SK-N-SH (cell line): ENCODE data around the gene PLSCR2. TPM values are rescaled to one million over a fixed set of nuclear protein-coding genes. Genes with fewer than 3 reads are reported as not detected.

Experiments used
- CTCF ChIA-PET: fragments of 300-600, 350-600 bp; formaldehyde crosslinking; extraction: SDS; loops from one replicate; lab custom pipeline; 2021; lab: Yijun Ruan, JAX
- POLR2A ChIA-PET: fragments of 350-600 bp; sonication (Branson Sonifier 250); formaldehyde crosslinking; extraction: SDS; loops from one replicate; lab custom pipeline; 2020; ENCODE audit warnings: antibody characterized with exemption, inconsistent platforms; lab: Yijun Ruan, JAX
- DNase-seq: peaks from one replicate; pipeline ENCODE4 v3.0.0; 2012
- H2AFZ ChIP-seq: fragments of 200-600 bp; sonication (generic); 2 replicates; pipeline ENCODE4 v1.8.1; 2016; ENCODE audit warnings: antibody characterized with exemption, mild to moderate bottlenecking, low read depth
- H3F3A ChIP-seq: fragments of 200-600 bp; sonication (generic); replicated peaks from 2 replicates; pipeline ENCODE3; 2016; ENCODE audit warnings: antibody characterized with exemption, mild to moderate bottlenecking; ENCODE audit not compliant: insufficient read depth
- H3K27ac ChIP-seq, 2 experiments: fragments of 200-500 bp in 1 of 2; fragments of 200-600 bp in 1 of 2; sonication (Bioruptor generic) in 1 of 2; sonication (generic), shearing (Covaris generic) in 1 of 2; 2 replicates each; pipeline versions ENCODE4 v1.5.1 to v1.6.1; 2014 to 2016; ENCODE audit warnings: low read depth in 2 of 2, inconsistent platforms in 1 of 2, low read length in 1 of 2, mild to moderate bottlenecking in 1 of 2, mixed read lengths in 1 of 2
- H3K27me3 ChIP-seq: fragments of 200-600 bp; sonication (generic), shearing (Covaris generic); 2 replicates; pipeline ENCODE4 v1.6.1; 2016; ENCODE audit warnings: mixed run types; ENCODE audit not compliant: insufficient read depth
- H3K36me3 ChIP-seq, 2 experiments: fragments of 200-500 bp in 1 of 2; fragments of 200-600 bp in 1 of 2; sonication (Bioruptor generic) in 1 of 2; sonication (generic) in 1 of 2; replicated peaks in 1 of 2; 2 replicates each; pipeline versions ENCODE3 to v1.5.1; 2014 to 2016; ENCODE audit warnings: low read length in 1 of 2, mild to moderate bottlenecking in 1 of 2; ENCODE audit not compliant: insufficient read depth in 2 of 2, control insufficient read depth in 1 of 2
- H3K4me1 ChIP-seq, 2 experiments: fragments of 200-500 bp in 1 of 2; fragments of 200-600 bp in 1 of 2; sonication (Bioruptor generic) in 1 of 2; sonication (generic), shearing (Covaris generic) in 1 of 2; 2 replicates each; pipeline versions ENCODE4 v1.5.1 to v1.6.1; 2014 to 2016; ENCODE audit warnings: low read depth in 1 of 2, low read length in 1 of 2, mixed run types in 1 of 2; ENCODE audit not compliant: insufficient read depth in 2 of 2, control insufficient read depth in 1 of 2
- H3K4me2 ChIP-seq: fragments of 200-600 bp; sonication (generic), shearing (Covaris generic); 2 replicates; pipeline ENCODE4 v1.6.1; 2017; ENCODE audit warnings: mixed run types
- H3K4me3 ChIP-seq, 2 experiments: fragments of 200-500 bp in 1 of 2; fragments of 200-600 bp in 1 of 2; sonication (Bioruptor generic) in 1 of 2; sonication (generic), shearing (Covaris generic) in 1 of 2; 2 replicates each; pipeline versions ENCODE4 v1.5.1 to v1.8.1; 2014 to 2016; ENCODE audit warnings: low read depth in 2 of 2, inconsistent platforms in 1 of 2, low read length in 1 of 2, mild to moderate bottlenecking in 1 of 2, mixed read lengths in 1 of 2, moderate library complexity in 1 of 2
- H3K79me2 ChIP-seq: fragments of 200-600 bp; sonication (generic); 2 replicates; pipeline ENCODE4 v1.8.1; 2017; ENCODE audit warnings: mild to moderate bottlenecking; ENCODE audit not compliant: insufficient read depth
- H3K9ac ChIP-seq: fragments of 200-600 bp; sonication (generic); 2 replicates; pipeline ENCODE4 v1.6.1; 2017; ENCODE audit warnings: mixed run types
- H3K9me2 ChIP-seq: fragments of 200-600 bp; sonication (generic); 2 replicates; pipeline ENCODE4 v1.6.1; 2017; ENCODE audit warnings: mixed run types
- H3K9me3 ChIP-seq: fragments of 200-600 bp; sonication (generic); 2 replicates; pipeline ENCODE4 v1.6.1; 2017; ENCODE audit warnings: mixed run types, mild to moderate bottlenecking, moderate library complexity
- H4K20me1 ChIP-seq: fragments of 200-600 bp; sonication (generic); 2 replicates; pipeline ENCODE4 v1.6.1; 2017; ENCODE audit warnings: mild to moderate bottlenecking, mixed run types; ENCODE audit not compliant: insufficient read depth
- ELF1 ChIP-seq: IDR thresholded peaks from 2 replicates; pipeline ENCODE4 v1.4.0; 2012
- FOSL2 ChIP-seq: IDR thresholded peaks from 2 replicates; pipeline ENCODE4 v1.4.0; 2012; ENCODE audit warnings: low read depth, mild to moderate bottlenecking, moderate library complexity, borderline replicate concordance
- FOXJ3 ChIP-seq: sonication (generic); formaldehyde crosslinking; IDR thresholded peaks from 2 replicates; pipeline ENCODE4 v1.5.1; 2020; ENCODE audit warnings: mild to moderate bottlenecking, missing genetic modification reagents
- GATA2 ChIP-seq: sonication (generic); formaldehyde crosslinking; IDR thresholded peaks from 2 replicates; pipeline ENCODE4 v1.5.0; 2020; ENCODE audit warnings: mild to moderate bottlenecking, missing genetic modification reagents
- IRF3 ChIP-seq: fragments of 150-350 bp; IDR thresholded peaks from 2 replicates; pipeline ENCODE4 v1.6.1; 2016; ENCODE audit warnings: mild to moderate bottlenecking, low read depth, low read length
- MXI1 ChIP-seq: IDR thresholded peaks from 2 replicates; pipeline ENCODE4 v1.6.1; 2012; ENCODE audit warnings: mild to moderate bottlenecking, low read depth, low read length, improper control_type of control experiment
- REST ChIP-seq: IDR thresholded peaks from 2 replicates; pipeline ENCODE4 v1.6.1; 2012; ENCODE audit warnings: mild to moderate bottlenecking, low read depth, low read length, moderate library complexity
- RFX5 ChIP-seq: IDR thresholded peaks from 2 replicates; pipeline ENCODE4 v1.6.1; 2012; ENCODE audit warnings: mild to moderate bottlenecking, improper control_type of control experiment, low read length
- RXRA ChIP-seq: IDR thresholded peaks from 2 replicates; pipeline ENCODE4 v1.4.0; 2012; ENCODE audit warnings: low read depth, mild to moderate bottlenecking, borderline replicate concordance
- TAF1 ChIP-seq: IDR thresholded peaks from 2 replicates; pipeline ENCODE4 v1.6.1; 2012; ENCODE audit warnings: low read depth, mild to moderate bottlenecking, low read length, moderate library complexity, borderline replicate concordance
- TCF12 ChIP-seq: IDR thresholded peaks from 2 replicates; pipeline ENCODE4 v1.4.0; 2012
- USF2 ChIP-seq: fragments of 150-350 bp; IDR thresholded peaks from 2 replicates; pipeline ENCODE4 v1.6.1; 2017; ENCODE audit warnings: antibody characterized with exemption, low read length, low read depth, borderline replicate concordance
- WGBS: methylation state at CpG from one replicate; pipeline ENCODE4 v1.1.6; 2017; ENCODE audit warnings: low lambda C conversion rate; 5-methylcytosine and 5-hydroxymethylcytosine counted together
- polyA plus RNA-seq, 3 experiments: library from polyadenylated mRNA; depleted of rRNA; stranded (reverse); fragments of >200 nt; gene quantifications; 2 replicates each; pipeline ENCODE4 v1.2.3, GENCODE V29; 2012

The PLSCR2 gene
- polyA plus RNA-seq, 1 of the 3 experiments (the other 2 are of a cell fraction), result not detected

- H3K4me3 ChIP-seq, result 0 out of 4 replicates have a peak overlapping the region, but pooled peaks of 1 of the 2 experiments have one; percentile 33
- POLR2A ChIA-PET, result no interaction called here
Observed at GRCh38 chr3:146504498-146505197, 35.3 kb upstream of the PLSCR2 start.

More at GRCh38 chr3:146504498-146505197, 35.3 kb upstream of the PLSCR2 start:
- WGBS, result 60% methylated on average over 3 of the region's 3 CpGs
- Histone ChIP-seq H3K9me2 (no peaks in the 10 kb centered on the region), H3K9ac (peak overlapping the region; percentile 55; the same call in 1 of the 2 replicates), H3K4me1 (peaks cover 0 to 34% of the 10 kb centered on the region in 2 experiments; a peak in 1 of 4 replicates), H4K20me1 (no peaks in the 10 kb centered on the region), H3K36me3 (no peaks in the 10 kb centered on the region), H3F3A (peaks cover 28% of the 10 kb centered on the region), H3K27me3 (no peaks in the 10 kb centered on the region), H3K4me2 (peak overlapping the region; percentile 22; the same call in 1 of the 2 replicates), H3K79me2 (no peaks in the 10 kb centered on the region), H2AFZ (peak overlapping the region; percentile 90), H3K9me3 (no peaks in the 10 kb centered on the region), H3K27ac (peak overlapping the region in 1 of 2 experiments; percentile 91; a peak in 2 of 4 replicates)
- TF ChIP-seq FOXJ3 (no peak), USF2 (no peak), ELF1 (no peak), REST (no peak), IRF3 (no peak), GATA2 (CRISPR knock-in tag) (no peak), TCF12 (no peak), RXRA (no peak), TAF1 (no peak), RFX5 (no peak), FOSL2 (no peak), MXI1 (no peak)
- CTCF ChIA-PET, result no interaction called here
- no peak for DNase-seq
